GM18511 (cell line): ENCODE data around the gene KCTD1.
A peak's percentile ranks its signal among the peaks of the same experiment; 100 is the strongest.
"Not testable (repeated sequence)": the region's sequence is repeated elsewhere in the genome, so short reads cannot be mapped to it uniquely, and the experiment has no call there.

Experiments
- ATAC-seq: cut with Tn5 transposase; IDR thresholded peaks from one replicate; pipeline ENCODE4 v1.9.1; 2021; ENCODE audit warnings: mild to moderate bottlenecking, moderate library complexity; ENCODE audit not compliant: unreplicated experiment

Gene KCTD1

GRCh38 chr18:26460449-26461091 is 87.8 kb downstream of the KCTD1 start:
- ATAC-seq, result peak; percentile 76

DNA sequence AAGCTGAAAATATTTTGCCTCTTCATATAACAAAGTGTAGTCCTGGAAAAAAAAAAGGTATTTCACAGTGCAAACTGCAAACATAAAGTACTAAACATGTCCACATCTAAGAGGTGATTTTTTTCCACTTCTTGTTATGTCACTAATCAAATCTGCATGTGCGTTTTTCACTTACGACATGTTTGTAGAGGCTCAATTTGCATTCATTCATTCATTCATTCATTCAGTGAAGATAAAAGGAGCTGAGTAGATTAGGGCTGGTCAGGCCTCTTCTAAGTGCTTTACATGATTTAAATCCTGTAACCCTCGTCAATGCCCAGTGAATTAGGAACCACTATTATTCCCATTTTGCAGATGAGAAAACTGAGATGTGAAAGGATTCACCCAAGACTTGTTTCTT is 88.5 kb downstream of the KCTD1 start:
- no peak for ATAC-seq

- no peak for ATAC-seq
These were observed 89.0 kb downstream of the KCTD1 start for GRCh38 chr18:26459340-26459739.

GRCh38 chr18:26458526-26459232 is 89.7 kb downstream of the KCTD1 start:
- peak; percentile 56 for ATAC-seq

DNA sequence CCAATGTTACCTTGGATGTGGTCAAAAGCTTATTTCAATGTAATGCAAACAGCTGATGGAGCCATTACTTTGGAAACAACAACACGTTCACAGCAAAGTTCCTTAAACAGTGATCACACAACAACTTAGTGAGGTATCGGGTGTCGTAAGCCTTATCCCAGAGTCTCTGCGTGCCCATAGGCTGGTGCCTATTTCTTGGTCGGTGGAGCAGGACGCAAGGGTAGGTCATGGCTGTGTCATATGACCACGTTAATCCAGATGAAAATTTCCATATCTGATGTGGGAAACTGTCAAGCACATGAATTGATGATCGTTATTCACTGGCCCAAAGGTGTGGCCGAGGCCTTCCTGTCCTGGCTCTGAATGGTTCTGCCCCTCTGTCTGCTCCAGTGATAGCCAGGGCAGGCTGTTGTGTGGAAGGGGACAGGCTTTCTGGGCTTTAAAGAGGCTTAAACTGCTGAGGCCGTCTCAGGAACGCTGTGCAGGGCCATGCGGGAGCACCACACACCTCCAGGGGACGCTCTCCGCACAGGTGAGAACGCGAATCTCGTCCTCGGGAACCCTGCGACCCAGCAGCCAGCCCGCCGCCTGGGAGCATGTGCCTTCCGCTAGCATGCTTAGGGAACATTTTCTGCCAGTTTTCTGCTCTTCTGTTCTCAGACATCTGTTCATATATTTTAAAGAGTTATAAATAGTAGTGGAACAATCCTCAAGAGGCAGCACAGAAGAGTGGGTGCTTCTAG is 90.6 kb downstream of the KCTD1 start:
- no peak for ATAC-seq

DNA sequence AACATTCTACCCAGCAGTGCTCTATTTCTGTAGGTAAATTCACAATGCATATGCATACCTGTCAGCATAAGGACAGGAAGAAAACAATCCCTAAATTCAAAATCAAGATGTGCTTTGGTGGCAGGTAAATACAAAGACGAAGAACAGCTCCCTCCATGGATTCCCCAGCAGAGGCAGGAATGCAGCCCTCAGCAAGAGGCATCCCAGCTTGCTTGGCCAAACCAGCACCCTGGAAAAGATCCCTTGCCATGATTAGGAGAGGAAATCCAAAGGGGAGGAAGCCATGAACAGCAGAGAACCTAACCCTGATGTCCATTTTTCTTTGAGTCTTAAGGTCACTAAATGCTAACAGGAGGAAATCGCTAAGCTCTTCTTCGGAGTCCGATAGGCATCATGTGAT is 91.2 kb downstream of the KCTD1 start:
- no peak for ATAC-seq

GRCh38 chr18:26456070-26456491 is 92.3 kb downstream of the KCTD1 start:
- no peak for ATAC-seq

DNA sequence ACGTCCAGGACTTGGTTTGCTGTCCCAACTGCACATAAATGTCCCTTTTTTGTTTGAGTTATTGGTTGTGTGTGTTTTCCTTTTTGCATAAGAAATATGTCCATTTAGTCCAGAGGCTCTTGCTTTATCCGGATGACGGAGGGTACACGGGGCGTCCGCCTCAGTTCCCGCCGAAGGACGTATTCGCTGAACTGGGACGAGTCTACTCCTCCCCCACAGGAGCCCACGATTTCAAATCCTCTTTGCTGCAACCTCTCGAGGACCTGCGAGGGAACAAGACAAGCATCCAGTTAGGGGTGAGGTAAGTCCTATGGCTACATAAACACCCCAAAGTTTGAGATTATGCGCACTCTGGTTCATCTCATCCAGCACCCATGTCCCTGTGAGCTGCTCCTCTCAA is 92.7 kb downstream of the KCTD1 start:
- no peak for ATAC-seq

- no peak for ATAC-seq
These were observed 93.7 kb downstream of the KCTD1 start for GRCh38 chr18:26454616-26455015.

- no peak for ATAC-seq
These were observed 94.2 kb downstream of the KCTD1 start for GRCh38 chr18:26454192-26454591.

DNA sequence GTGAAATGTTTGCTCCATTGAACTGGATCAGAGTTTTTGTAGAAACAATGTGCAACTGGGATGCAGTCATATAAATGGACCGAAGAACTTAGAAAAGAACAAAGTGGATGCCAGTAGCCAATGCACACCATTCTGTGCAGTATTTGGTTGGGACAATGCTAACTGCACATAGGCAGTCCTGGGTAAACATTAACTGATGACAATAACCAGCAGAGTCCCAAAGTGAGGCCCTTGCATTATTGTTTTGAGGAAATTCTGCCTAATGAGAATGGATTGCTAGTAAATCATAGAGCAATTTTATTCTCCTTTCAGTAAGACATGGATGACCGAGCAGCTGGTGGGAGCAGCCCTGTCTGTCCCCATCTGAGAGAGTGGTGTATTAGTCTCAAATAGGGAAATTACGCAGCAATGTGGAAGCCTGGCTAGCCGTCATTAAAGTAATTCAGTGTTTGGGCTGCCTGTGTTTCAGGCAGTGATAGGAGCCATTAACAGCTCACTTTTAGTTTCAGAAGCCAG is 94.9 kb downstream of the KCTD1 start:
- peak; percentile 62 for ATAC-seq

DNA sequence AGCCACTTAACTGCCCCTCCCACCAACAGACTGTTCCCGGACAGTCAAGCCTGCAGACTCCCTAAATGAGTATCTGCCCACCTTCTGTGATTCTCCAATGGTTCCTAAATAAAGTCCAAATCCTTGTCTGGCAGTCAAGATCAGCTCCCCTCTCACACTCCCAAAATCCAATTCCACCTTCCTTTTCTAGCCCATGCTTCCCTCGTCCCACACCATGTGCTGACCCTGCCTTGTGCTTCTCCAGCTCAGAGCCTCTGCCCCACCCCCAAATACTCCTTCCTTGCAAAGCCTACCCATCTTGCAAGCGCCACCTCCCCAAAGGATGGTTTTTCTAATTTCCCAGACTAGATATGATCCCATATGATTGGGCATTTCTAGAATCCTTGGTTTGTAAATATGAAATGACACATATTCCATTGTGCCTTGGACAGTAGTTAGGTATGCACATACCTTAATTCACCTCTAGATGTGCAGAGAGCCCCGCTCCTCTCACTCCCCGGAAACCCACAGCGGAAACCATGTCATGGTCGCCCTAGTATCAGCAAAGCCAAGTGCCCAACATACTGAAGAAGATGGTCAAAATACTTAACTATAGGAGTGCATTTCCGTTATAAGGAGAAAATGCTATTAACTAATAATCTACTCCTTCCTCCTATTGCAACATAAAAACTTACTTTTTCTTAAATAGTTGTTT is 97.2 kb downstream of the KCTD1 start:
- no peak for ATAC-seq

- peak; percentile 55 for ATAC-seq
These were observed 99.6 kb downstream of the KCTD1 start for GRCh38 chr18:26448714-26449159.

- no peak for ATAC-seq
These were observed 104.5 kb downstream of the KCTD1 start for GRCh38 chr18:26443853-26444252.

DNA sequence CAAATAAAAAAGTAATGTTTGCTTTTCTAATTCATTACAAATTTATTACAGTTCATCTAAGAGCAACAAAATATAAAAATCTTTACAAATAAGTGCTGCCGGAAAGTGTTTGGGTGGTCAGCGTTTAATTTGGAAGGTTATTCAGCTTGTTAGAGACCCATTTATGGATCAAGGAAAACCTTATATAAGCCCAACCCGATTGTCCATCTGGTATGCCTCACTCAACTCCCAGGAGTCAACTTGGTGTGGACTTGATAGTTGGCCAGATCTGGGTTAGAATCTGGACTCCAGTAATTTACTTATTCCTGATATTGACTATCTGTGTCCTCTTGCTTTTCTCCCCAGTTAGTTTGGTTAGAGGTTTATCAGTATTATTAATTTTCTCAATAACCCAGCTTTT is 106.2 kb downstream of the KCTD1 start:
- no peak for ATAC-seq

GRCh38 chr18:26440644-26441043 is 107.7 kb downstream of the KCTD1 start:
- ATAC-seq, result no peak

DNA sequence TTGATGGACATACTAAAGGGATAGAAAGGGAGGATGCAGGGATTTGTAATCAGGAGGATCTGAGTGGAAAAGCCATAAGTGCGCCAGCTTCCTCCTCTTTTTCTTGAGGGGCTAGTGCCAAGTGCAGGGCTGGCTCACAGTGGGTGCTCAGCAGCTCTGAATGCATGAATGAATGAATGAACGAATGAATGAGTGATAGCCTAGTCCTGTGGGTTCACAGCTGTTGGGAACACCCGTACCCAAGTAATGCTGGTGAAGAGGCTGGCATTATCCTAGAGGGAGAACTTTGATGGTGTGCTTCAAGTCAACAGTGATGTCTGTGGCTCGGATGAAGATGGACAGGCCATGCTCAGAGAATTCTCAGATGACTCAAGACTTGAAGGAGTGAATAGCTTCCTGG is 108.8 kb downstream of the KCTD1 start:
- ATAC-seq, result no peak

DNA sequence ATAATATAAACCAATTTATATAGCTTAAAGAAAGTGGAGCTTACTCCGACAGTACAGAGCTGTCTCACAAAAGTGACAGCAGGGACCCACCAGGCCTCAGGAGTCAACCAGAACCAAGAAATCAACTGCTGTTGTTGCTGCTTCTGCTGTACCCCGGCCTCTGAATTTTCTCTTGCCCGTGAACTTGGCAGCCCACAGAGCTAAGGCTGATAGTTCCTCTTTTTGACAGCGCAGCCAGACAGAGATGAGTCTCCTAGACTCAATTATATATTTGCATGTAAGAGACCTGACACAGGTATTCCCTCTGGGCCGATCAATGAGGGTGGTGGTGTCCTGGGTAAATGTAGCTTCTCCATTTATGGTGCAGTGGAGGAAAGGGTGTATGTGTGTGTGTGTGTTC is 109.4 kb downstream of the KCTD1 start:
- peak; percentile 100 for ATAC-seq

- ATAC-seq, result not testable (repeated sequence)
These were observed 110.7 kb downstream of the KCTD1 start for GRCh38 chr18:26437634-26438033.

- ATAC-seq, result no peak
These were observed 111.9 kb downstream of the KCTD1 start for GRCh38 chr18:26436176-26437051.
